CD4-positive, alpha-beta T cell treated with Interleukin-1 beta for 1 hour (primary cell): ENCODE measurements around the gene SSTR3.
"Not testable (repeated sequence)": the region's sequence is repeated elsewhere in the genome, so short reads cannot be mapped to it uniquely, and the experiment has no call there.

Experiments
- DNase-seq, 2 donors: peaks; one replicate each; pipeline ENCODE4 v3.0.0-alpha.2; 2020 to 2022

Gene SSTR3

GRCh38 chr22:37212174-37212906 lies at the start of gene SSTR3:
SSTR3 (minus strand) TSS chr22:37212477; CDS start chr22:37207803, 4,674 bp downstream.
- no peak for DNase-seq

GRCh38 chr22:37260901-37261336 lies 48.6 kb upstream of the SSTR3 start:
- peak; percentile 69 to 74 for DNase-seq

- no peak for DNase-seq
Measured at GRCh38 chr22:37260155-37260795, 48.0 kb upstream of the SSTR3 start.

GRCh38 chr22:37259540-37260029 lies 47.3 kb upstream of the SSTR3 start:
- no peak for DNase-seq

GRCh38 chr22:37258753-37259401 lies 46.6 kb upstream of the SSTR3 start:
- no peak for DNase-seq

GRCh38 chr22:37258005-37258752 lies 45.9 kb upstream of the SSTR3 start:
- no peak for DNase-seq

GRCh38 chr22:37256075-37256726 lies 43.9 kb upstream of the SSTR3 start:
- DNase-seq = no peak

GRCh38 chr22:37255558-37256006 lies 43.3 kb upstream of the SSTR3 start:
- DNase-seq = no peak

- no peak for DNase-seq
Measured at GRCh38 chr22:37254867-37255233, 42.6 kb upstream of the SSTR3 start.

- DNase-seq = no peak
Measured at GRCh38 chr22:37254209-37254866, 42.1 kb upstream of the SSTR3 start.

- DNase-seq = no peak
Measured at GRCh38 chr22:37253126-37253660, 40.9 kb upstream of the SSTR3 start.

- DNase-seq = not testable (repeated sequence)
Measured at GRCh38 chr22:37251836-37252235, 39.6 kb upstream of the SSTR3 start.

GRCh38 chr22:37249986-37250385 lies 37.7 kb upstream of the SSTR3 start:
- no peak for DNase-seq

- no peak for DNase-seq
Measured at GRCh38 chr22:37248251-37248650, 36.0 kb upstream of the SSTR3 start.

GRCh38 chr22:37245740-37246139 lies 33.5 kb upstream of the SSTR3 start:
- DNase-seq = no peak

GRCh38 chr22:37244922-37245722 lies 32.8 kb upstream of the SSTR3 start:
- DNase-seq = peak in 1 of 2 donors; percentile 50

- DNase-seq = peak; percentile 89 to 91
Measured at GRCh38 chr22:37244114-37244921, 32.0 kb upstream of the SSTR3 start, which contains the start of gene RAC2. RAC2 (minus strand) TSS chr22:37244269; CDS start chr22:37244148, 121 bp downstream.

GRCh38 chr22:37243402-37244113 lies 31.3 kb upstream of the SSTR3 start:
- no peak for DNase-seq

GRCh38 chr22:37242395-37242918 lies 30.2 kb upstream of the SSTR3 start:
- DNase-seq = peak; percentile 91 to 92
